ENCODE results near the gene PPP1R2C. TPM values are rescaled to one million over a fixed set of nuclear protein-coding genes. Genes with fewer than 3 reads are reported as not detected.

PPP1R2C gene
- total RNA-seq, 2 donors from 2014 or later: not detected

DNA sequence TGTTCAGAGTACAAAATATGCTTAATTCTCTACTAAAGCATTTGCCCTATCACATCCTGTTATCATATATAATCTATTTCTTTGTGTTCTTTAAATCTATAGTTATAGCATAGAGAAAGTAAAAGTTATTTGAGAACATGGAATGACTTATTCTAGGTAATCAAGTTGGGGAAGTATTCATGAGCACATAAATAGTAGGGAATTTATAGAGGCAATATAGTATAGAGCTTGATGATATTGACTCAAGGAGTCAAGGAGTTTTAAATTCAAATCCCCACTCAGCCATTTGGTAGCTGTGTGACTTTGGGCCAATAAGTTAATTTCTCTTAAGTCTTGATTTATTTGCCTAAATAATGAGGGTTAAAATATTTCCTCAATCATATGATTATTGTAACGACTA is 37.5 kb downstream of the PPP1R2C start:
- Mint-ChIP-seq H3K36me3 (ENCODE audit: low read depth) (no peaks in the 10 kb centered on the region), H3K9me3 (no peaks in the 10 kb centered on the region), H3K27ac (no peak overlapping the region), H3K4me3 (no peak overlapping the region), H3K27me3 (ENCODE audit: insufficient read depth) (no peaks in the 10 kb centered on the region), H3K4me1 (peaks cover 2% of the 10 kb centered on the region)
- Histone ChIP-seq H3K9ac (ENCODE audit: extremely low read depth, low read length, poor library complexity, severe bottlenecking) (no peak overlapping the region), H3K4me3 (ENCODE audit: low read length) (no peak overlapping the region), H3K36me3 (ENCODE audit: control insufficient read depth, insufficient read depth, low read length) (no peaks in the 10 kb centered on the region), H3K4me1 (ENCODE audit: control insufficient read depth, insufficient read depth, low read length) (no peaks in the 10 kb centered on the region), H3K27me3 (ENCODE audit: control insufficient read depth, insufficient read depth, low read length, poor library complexity, severe bottlenecking) (no peaks in the 10 kb centered on the region), H3K27ac (ENCODE audit: low read depth, low read length) (no peak overlapping the region), H3K9me3 (ENCODE audit: control insufficient read depth, low read length) (no peaks in the 10 kb centered on the region)
- no peak for DNase-seq
- no CpG with 5 or more reads among the region's 1 CpG for WGBS, 2 experiments (ENCODE audit: insufficient coverage in 1 of 2, insufficient read length in 1 of 2)
- TF ChIP-seq, protein P1, sequence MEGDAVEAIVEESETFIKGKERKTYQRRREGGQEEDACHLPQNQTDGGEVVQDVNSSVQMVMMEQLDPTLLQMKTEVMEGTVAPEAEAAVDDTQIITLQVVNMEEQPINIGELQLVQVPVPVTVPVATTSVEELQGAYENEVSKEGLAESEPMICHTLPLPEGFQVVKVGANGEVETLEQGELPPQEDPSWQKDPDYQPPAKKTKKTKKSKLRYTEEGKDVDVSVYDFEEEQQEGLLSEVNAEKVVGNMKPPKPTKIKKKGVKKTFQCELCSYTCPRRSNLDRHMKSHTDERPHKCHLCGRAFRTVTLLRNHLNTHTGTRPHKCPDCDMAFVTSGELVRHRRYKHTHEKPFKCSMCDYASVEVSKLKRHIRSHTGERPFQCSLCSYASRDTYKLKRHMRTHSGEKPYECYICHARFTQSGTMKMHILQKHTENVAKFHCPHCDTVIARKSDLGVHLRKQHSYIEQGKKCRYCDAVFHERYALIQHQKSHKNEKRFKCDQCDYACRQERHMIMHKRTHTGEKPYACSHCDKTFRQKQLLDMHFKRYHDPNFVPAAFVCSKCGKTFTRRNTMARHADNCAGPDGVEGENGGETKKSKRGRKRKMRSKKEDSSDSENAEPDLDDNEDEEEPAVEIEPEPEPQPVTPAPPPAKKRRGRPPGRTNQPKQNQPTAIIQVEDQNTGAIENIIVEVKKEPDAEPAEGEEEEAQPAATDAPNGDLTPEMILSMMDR (conservative IDR thresholded peaks at IDR 0.05): no peak

DNA sequence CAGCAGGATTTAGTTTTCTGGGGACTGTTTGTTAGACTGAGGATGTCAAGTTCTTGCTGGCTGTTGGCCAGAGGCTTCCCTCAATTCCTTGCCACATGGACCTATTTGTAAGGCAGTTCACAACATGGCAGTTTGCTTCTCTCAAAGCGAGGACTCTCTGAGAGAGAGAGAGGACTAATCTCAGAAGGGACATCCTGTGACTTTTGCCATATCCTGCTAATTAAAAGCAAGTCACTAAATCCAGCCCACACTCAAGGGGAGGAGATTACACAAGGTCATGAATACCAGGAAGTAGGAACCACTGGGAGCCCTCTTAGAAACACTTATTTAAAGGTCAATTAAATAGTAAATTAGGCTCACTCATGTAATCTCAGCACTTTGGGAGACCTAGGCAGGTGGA is 38.2 kb downstream of the PPP1R2C start:
- Histone ChIP-seq H3K4me1 (ENCODE audit: control insufficient read depth, insufficient read depth, low read length) (no peaks in the 10 kb centered on the region), H3K36me3 (ENCODE audit: control insufficient read depth, insufficient read depth, low read length) (no peaks in the 10 kb centered on the region), H3K27me3 (ENCODE audit: control insufficient read depth, insufficient read depth, low read length, poor library complexity, severe bottlenecking) (no peaks in the 10 kb centered on the region), H3K9me3 (ENCODE audit: control insufficient read depth, low read length) (no peaks in the 10 kb centered on the region), H3K27ac (ENCODE audit: low read depth, low read length) (no peak overlapping the region), H3K4me3 (ENCODE audit: low read length) (no peak overlapping the region), H3K9ac (ENCODE audit: extremely low read depth, low read length, poor library complexity, severe bottlenecking) (no peak overlapping the region)
- 100% methylated on average over 1 of the region's 1 CpG; no CpG with 5 or more reads in 1 of the 2 experiments for WGBS, 2 experiments (ENCODE audit: insufficient coverage in 1 of 2, insufficient read length in 1 of 2)
- Mint-ChIP-seq H3K27ac (no peak overlapping the region), H3K9me3 (no peaks in the 10 kb centered on the region), H3K4me1 (peaks cover 2% of the 10 kb centered on the region), H3K27me3 (ENCODE audit: insufficient read depth) (no peaks in the 10 kb centered on the region), H3K4me3 (no peak overlapping the region), H3K36me3 (ENCODE audit: low read depth) (no peaks in the 10 kb centered on the region)
- TF ChIP-seq, protein P1 (conservative IDR thresholded peaks at IDR 0.05): no peak
- no peak for DNase-seq

DNA sequence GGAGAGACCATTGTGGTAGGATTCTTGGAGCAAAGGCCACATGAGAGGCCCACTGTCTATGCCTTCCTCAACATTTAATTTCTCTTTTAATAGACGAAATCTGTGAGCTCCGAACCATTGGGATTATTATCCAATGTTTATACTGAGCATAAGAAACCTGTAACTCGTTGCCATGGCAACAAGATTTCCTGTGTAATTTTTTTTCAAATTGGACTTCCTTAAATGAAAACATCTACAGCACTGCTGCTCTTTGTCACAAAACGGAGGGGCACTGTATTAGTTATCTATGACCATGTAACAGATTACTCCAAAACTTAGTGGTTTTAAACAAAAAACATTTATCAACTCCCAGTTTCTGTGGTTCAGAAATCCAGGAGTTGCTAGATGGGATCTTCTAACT is 38.7 kb downstream of the PPP1R2C start:
- Mint-ChIP-seq H3K4me1 (peaks cover 2% of the 10 kb centered on the region), H3K9me3 (no peaks in the 10 kb centered on the region), H3K27me3 (ENCODE audit: insufficient read depth) (no peaks in the 10 kb centered on the region), H3K4me3 (no peak overlapping the region), H3K36me3 (ENCODE audit: low read depth) (no peaks in the 10 kb centered on the region), H3K27ac (no peak overlapping the region)
- no peak overlapping the region for H3K9ac ChIP-seq (ENCODE audit: extremely low read depth, low read length, poor library complexity, severe bottlenecking)
- H3K4me1 ChIP-seq (ENCODE audit: control insufficient read depth, insufficient read depth, low read length): no peaks in the 10 kb centered on the region
- H3K36me3 ChIP-seq (ENCODE audit: control insufficient read depth, insufficient read depth, low read length): no peaks in the 10 kb centered on the region
- TF ChIP-seq, protein P1 (conservative IDR thresholded peaks at IDR 0.05): no peak
- no peak for DNase-seq
- H3K27ac ChIP-seq (ENCODE audit: low read depth, low read length): no peak overlapping the region
- no peaks in the 10 kb centered on the region for H3K27me3 ChIP-seq (ENCODE audit: control insufficient read depth, insufficient read depth, low read length, poor library complexity, severe bottlenecking)
- 80 to 86% methylated on average over 1 to 4 of the region's 4 CpGs for WGBS, 2 experiments (ENCODE audit: insufficient coverage in 1 of 2, insufficient read length in 1 of 2)
- no peak overlapping the region for H3K4me3 ChIP-seq (ENCODE audit: low read length)
- no peaks in the 10 kb centered on the region for H3K9me3 ChIP-seq (ENCODE audit: control insufficient read depth, low read length)
